ENCODE results near the gene LBHD2.
A peak's percentile ranks its signal among the peaks of the same experiment; 100 is the strongest.

Gene LBHD2

DNA sequence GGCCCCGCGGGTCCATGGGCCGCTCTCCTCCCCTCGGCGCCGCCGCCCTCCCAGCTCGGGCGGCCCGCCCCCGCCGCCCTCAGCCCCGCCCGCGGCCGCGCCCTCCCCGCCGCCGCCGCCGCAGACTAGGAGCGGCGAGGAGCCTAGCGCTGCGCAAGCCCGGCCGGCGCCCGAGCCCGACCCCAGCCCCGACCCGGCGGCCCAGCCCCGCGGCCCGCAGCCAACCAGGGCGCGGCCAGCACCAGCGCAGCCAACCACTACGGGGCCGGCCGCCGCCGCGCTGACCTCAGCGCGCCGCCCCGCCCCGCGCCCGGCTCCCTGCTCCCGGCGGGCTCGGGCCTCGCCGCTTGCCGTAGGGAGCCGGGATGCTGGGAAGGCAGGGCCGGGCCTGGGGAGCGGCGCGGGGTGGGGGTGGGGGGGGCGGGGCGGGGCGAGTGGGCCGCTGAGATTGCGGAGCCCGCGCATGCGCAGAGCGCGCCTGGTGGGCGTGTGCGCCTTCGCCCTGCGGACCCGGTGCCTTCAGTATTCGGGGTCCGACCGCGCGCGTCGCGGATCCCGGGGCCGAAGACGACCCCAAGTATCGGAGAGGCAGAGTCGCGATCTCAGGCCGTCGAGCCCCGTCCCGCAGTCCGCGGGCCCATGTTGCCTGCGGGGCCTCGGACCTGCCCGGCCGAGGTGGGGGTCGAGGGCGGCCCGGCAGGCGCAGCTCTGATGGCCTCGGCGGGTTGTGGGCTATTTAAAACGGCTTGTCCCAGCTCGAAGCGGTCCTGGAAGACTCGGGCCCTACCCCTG lies 26.4 kb upstream of the LBHD2 start, which contains the start of gene CDC42BPB:
CDC42BPB (minus strand) TSS at position 178 of the 792 bp plus-strand sequence. CDS start 376 bp downstream, outside the sequence.
- WGBS (ENCODE audit: extremely low coverage, insufficient coverage, low lambda C conversion rate): no CpG with 5 or more reads among the region's 113 CpGs
- DNase-seq: peak; percentile 96
- Histone ChIP-seq H2BK15ac (replicated peaks; ENCODE audit: low read depth) (no peak within 1 kb of the TSS), H2BK5ac (ENCODE audit: low read length) (no peak within 1 kb of the TSS), H2AK5ac (ENCODE audit: low read length) (no peak within 1 kb of the TSS), H3K4ac (ENCODE audit: low read depth, low read length) (peak within 1 kb of the TSS; percentile 84), H3K79me1 (ENCODE audit: low read length) (peaks cover 9% of the 10 kb centered on the region), H3K4me2 (ENCODE audit: low read length) (peak within 1 kb of the TSS; percentile 94), H3K4me1 (ENCODE audit: control insufficient read depth, low read depth, low read length) (peaks cover 5% of the 10 kb centered on the region), H3K36me3 (ENCODE audit: control insufficient read depth, insufficient read depth, low read length) (no peaks in the 10 kb centered on the region), H3K23ac (ENCODE audit: low read length) (peak within 1 kb of the TSS; percentile 68), H4K8ac (ENCODE audit: low read depth, low read length) (peak within 1 kb of the TSS; percentile 91), H3K79me2 (ENCODE audit: control insufficient read depth, insufficient read depth, low read length) (peaks cover 30% of the 10 kb centered on the region), H3K27ac (ENCODE audit: low read depth, low read length) (peak within 1 kb of the TSS; percentile 96), H3K9ac (ENCODE audit: low read length) (peak within 1 kb of the TSS; percentile 97), H3K18ac (ENCODE audit: low read length) (peak within 1 kb of the TSS; percentile 95), H3K27me3 (ENCODE audit: insufficient read depth, low read length, poor library complexity) (no peaks in the 10 kb centered on the region), H3K4me3 (ENCODE audit: low read length) (peak within 1 kb of the TSS; percentile 95), H4K5ac (ENCODE audit: low read length) (no peak within 1 kb of the TSS), H3K56ac (ENCODE audit: low read length) (peak within 1 kb of the TSS; percentile 99), H2BK120ac (ENCODE audit: low read depth, low read length) (peak within 1 kb of the TSS; percentile 92)

DNA sequence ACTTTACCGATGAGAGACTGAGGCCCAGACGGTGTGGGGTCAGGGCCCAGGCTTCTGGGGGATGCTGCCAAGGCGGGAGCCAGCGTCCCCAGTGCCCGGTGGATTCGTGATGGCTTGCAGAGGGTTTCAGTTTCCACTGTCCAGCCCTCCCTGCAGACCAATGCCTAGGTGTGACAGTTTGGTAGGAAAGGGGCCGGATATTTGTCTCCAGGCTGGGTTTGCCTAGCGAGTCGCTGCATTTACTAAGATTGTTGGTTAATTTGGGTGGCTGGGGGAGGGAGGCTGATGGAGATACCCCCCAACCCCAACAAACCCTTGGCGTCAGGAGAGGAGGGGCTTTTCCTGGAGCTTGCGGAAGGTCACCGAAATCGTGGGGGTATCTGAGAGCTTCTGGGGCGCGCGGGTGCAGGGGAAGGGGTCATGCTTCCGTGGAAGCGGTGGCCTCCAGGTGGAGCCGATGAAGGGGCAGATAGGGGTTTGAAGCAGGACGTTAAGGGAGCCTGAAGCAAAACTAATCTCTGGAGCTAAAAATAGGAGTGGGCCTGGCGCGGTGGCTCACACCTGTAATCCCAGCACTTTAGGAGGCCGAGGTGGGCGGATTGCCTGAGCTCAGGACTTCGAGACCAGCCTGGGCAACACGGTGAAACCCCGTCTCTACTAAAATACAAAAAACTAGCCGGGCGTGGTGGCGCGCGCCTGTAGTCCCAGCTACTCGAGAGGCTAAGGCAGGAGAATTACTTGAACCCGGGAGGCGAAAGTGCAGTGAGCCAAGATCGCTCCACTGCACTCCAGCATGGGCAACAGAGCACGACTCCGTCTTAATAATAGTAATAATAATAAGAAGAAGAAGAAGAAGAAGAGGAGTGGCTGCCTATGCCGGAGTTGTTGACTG lies 25.6 kb upstream of the LBHD2 start:
- Histone ChIP-seq H2AK5ac (ENCODE audit: low read length) (no peak overlapping the region), H2BK5ac (ENCODE audit: low read length) (no peak overlapping the region), H3K23ac (ENCODE audit: low read length) (peak overlapping the region; percentile 68), H3K27me3 (ENCODE audit: insufficient read depth, low read length, poor library complexity) (no peaks in the 10 kb centered on the region), H2BK120ac (ENCODE audit: low read depth, low read length) (no peak overlapping the region), H3K18ac (ENCODE audit: low read length) (peak overlapping the region; percentile 77), H3K79me1 (ENCODE audit: low read length) (peaks cover 8% of the 10 kb centered on the region), H3K36me3 (ENCODE audit: control insufficient read depth, insufficient read depth, low read length) (no peaks in the 10 kb centered on the region), H3K56ac (ENCODE audit: low read length) (peak overlapping the region; percentile 92), H4K5ac (ENCODE audit: low read length) (no peak overlapping the region), H3K4me3 (ENCODE audit: low read length) (peak overlapping the region; percentile 59), H3K27ac (ENCODE audit: low read depth, low read length) (peak overlapping the region; percentile 49), H2BK15ac (replicated peaks; ENCODE audit: low read depth) (no peak overlapping the region), H3K9ac (ENCODE audit: low read length) (peak overlapping the region; percentile 82), H4K8ac (ENCODE audit: low read depth, low read length) (no peak overlapping the region), H3K4me2 (ENCODE audit: low read length) (peak overlapping the region; percentile 94), H3K4ac (ENCODE audit: low read depth, low read length) (peak overlapping the region; percentile 28), H3K79me2 (ENCODE audit: control insufficient read depth, insufficient read depth, low read length) (peaks cover 25% of the 10 kb centered on the region), H3K4me1 (ENCODE audit: control insufficient read depth, low read depth, low read length) (peaks cover 5% of the 10 kb centered on the region)
- DNase-seq: peak; percentile 56
- WGBS (ENCODE audit: extremely low coverage, insufficient coverage, low lambda C conversion rate): no CpG with 5 or more reads among the region's 39 CpGs

DNA sequence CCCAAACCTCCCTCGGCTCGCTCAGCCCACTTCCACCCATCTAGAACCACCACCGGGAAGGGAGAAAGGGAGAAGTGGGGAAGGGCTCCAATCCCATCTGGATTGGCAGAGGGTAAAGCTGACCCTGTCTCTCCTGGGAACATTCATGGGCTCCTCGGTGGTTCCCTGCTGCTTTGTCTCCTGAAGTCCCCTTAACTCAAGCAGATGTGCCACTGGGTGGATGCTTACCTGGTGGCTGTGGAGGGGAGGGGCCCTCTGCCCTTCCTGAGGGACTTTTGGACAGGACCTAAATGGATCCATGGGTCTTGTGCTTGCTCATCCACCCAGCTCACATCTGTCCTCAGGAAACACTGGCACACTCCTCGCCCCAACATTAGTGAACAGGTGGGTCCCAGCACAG lies 24.5 kb upstream of the LBHD2 start:
- H2BK15ac ChIP-seq (replicated peaks; ENCODE audit: low read depth): no peak overlapping the region
- H3K4me1 ChIP-seq (ENCODE audit: control insufficient read depth, low read depth, low read length): peaks cover 5% of the 10 kb centered on the region
- H3K4ac ChIP-seq (ENCODE audit: low read depth, low read length): no peak overlapping the region
- no peaks in the 10 kb centered on the region for H3K36me3 ChIP-seq (ENCODE audit: control insufficient read depth, insufficient read depth, low read length)
- no peak overlapping the region for H3K4me3 ChIP-seq (ENCODE audit: low read length)
- WGBS (ENCODE audit: extremely low coverage, insufficient coverage, low lambda C conversion rate): no CpG with 5 or more reads among the region's 5 CpGs
- no peak overlapping the region for H4K8ac ChIP-seq (ENCODE audit: low read depth, low read length)
- peaks cover 8% of the 10 kb centered on the region for H3K79me1 ChIP-seq (ENCODE audit: low read length)
- DNase-seq: no peak
- H3K9ac ChIP-seq (ENCODE audit: low read length): no peak overlapping the region
- H3K27ac ChIP-seq (ENCODE audit: low read depth, low read length): no peak overlapping the region
- H3K4me2 ChIP-seq (ENCODE audit: low read length): no peak overlapping the region
- H3K18ac ChIP-seq (ENCODE audit: low read length): no peak overlapping the region
- H3K27me3 ChIP-seq (ENCODE audit: insufficient read depth, low read length, poor library complexity): no peaks in the 10 kb centered on the region
- H4K5ac ChIP-seq (ENCODE audit: low read length): no peak overlapping the region
- no peak overlapping the region for H2BK5ac ChIP-seq (ENCODE audit: low read length)
- no peak overlapping the region for H3K56ac ChIP-seq (ENCODE audit: low read length)
- peaks cover 20% of the 10 kb centered on the region for H3K79me2 ChIP-seq (ENCODE audit: control insufficient read depth, insufficient read depth, low read length)
- no peak overlapping the region for H3K23ac ChIP-seq (ENCODE audit: low read length)
- H2AK5ac ChIP-seq (ENCODE audit: low read length): no peak overlapping the region
- H2BK120ac ChIP-seq (ENCODE audit: low read depth, low read length): no peak overlapping the region

DNA sequence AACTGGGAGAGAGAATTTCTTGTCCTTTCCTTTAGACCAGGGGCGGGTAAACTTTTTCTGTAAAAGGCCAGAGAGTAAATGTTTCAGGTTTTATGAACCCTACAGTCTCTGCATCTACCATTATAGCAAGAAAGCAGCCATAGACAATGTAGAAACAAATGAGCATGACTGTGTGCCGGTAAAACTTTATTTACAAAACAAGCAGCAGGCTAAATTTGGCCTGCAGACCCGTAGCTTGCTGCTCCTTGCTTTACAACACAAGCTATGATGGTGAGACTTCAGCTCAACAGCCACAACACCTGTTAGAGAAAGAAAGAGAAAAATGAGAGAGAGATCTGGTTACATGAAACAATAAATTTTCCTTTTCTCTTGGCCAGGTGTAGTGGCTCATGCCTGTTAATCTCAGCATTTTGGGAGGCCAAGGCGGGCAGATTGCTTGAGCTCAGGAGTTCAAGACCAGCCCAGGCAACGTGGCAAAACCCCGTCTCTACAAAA lies 22.5 kb upstream of the LBHD2 start:
- H2BK5ac ChIP-seq (ENCODE audit: low read length): no peak overlapping the region
- no peak overlapping the region for H3K4me3 ChIP-seq (ENCODE audit: low read length)
- H3K27me3 ChIP-seq (ENCODE audit: insufficient read depth, low read length, poor library complexity): no peaks in the 10 kb centered on the region
- WGBS (ENCODE audit: extremely low coverage, insufficient coverage, low lambda C conversion rate): no CpG with 5 or more reads among the region's 6 CpGs
- no peak overlapping the region for H3K4me2 ChIP-seq (ENCODE audit: low read length)
- DNase-seq: no peak
- H3K56ac ChIP-seq (ENCODE audit: low read length): no peak overlapping the region
- H4K8ac ChIP-seq (ENCODE audit: low read depth, low read length): no peak overlapping the region
- no peak overlapping the region for H2AK5ac ChIP-seq (ENCODE audit: low read length)
- no peak overlapping the region for H3K27ac ChIP-seq (ENCODE audit: low read depth, low read length)
- H3K36me3 ChIP-seq (ENCODE audit: control insufficient read depth, insufficient read depth, low read length): no peaks in the 10 kb centered on the region
- H2BK15ac ChIP-seq (replicated peaks; ENCODE audit: low read depth): no peak overlapping the region
- H3K9ac ChIP-seq (ENCODE audit: low read length): no peak overlapping the region
- H3K4me1 ChIP-seq (ENCODE audit: control insufficient read depth, low read depth, low read length): no peaks in the 10 kb centered on the region
- H3K79me1 ChIP-seq (ENCODE audit: low read length): no peaks in the 10 kb centered on the region
- H3K18ac ChIP-seq (ENCODE audit: low read length): no peak overlapping the region
- H2BK120ac ChIP-seq (ENCODE audit: low read depth, low read length): no peak overlapping the region
- no peak overlapping the region for H4K5ac ChIP-seq (ENCODE audit: low read length)
- H3K79me2 ChIP-seq (ENCODE audit: control insufficient read depth, insufficient read depth, low read length): peaks cover 2% of the 10 kb centered on the region
- no peak overlapping the region for H3K23ac ChIP-seq (ENCODE audit: low read length)
- H3K4ac ChIP-seq (ENCODE audit: low read depth, low read length): no peak overlapping the region

DNA sequence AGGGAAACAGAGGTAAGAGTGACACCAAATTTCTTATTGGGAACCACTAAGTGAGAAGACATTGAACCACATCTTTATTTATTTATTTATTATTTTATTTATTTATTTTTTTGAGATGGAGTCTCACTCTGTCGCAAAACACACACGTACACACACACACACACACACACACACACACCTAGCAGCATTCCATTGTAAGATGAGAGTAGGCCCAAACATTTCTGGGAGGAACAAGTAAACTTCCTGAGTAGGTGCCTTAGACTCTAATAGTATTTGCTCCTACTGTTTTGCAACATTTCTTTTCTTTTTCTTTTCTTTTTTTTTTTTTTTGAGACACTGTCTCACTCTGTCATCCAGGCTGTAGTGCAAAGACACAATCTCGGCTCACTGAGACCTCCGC lies 19.6 kb upstream of the LBHD2 start:
- no peak overlapping the region for H3K4ac ChIP-seq (ENCODE audit: low read depth, low read length)
- WGBS (ENCODE audit: extremely low coverage, insufficient coverage, low lambda C conversion rate): no CpG with 5 or more reads among the region's 4 CpGs

More for the DNA sequence above, 19.6 kb upstream of the LBHD2 start:
- DNase-seq: no peak
- Histone ChIP-seq H3K23ac (ENCODE audit: low read length) (no peak overlapping the region), H3K36me3 (ENCODE audit: control insufficient read depth, insufficient read depth, low read length) (no peaks in the 10 kb centered on the region), H3K27ac (ENCODE audit: low read depth, low read length) (no peak overlapping the region), H2AK5ac (ENCODE audit: low read length) (no peak overlapping the region), H2BK15ac (replicated peaks; ENCODE audit: low read depth) (no peak overlapping the region), H3K56ac (ENCODE audit: low read length) (no peak overlapping the region), H3K4me2 (ENCODE audit: low read length) (no peak overlapping the region), H4K8ac (ENCODE audit: low read depth, low read length) (no peak overlapping the region), H4K5ac (ENCODE audit: low read length) (no peak overlapping the region), H3K9ac (ENCODE audit: low read length) (no peak overlapping the region), H3K79me1 (ENCODE audit: low read length) (no peaks in the 10 kb centered on the region), H3K79me2 (ENCODE audit: control insufficient read depth, insufficient read depth, low read length) (no peaks in the 10 kb centered on the region), H3K4me1 (ENCODE audit: control insufficient read depth, low read depth, low read length) (no peaks in the 10 kb centered on the region), H2BK5ac (ENCODE audit: low read length) (no peak overlapping the region), H3K18ac (ENCODE audit: low read length) (no peak overlapping the region), H2BK120ac (ENCODE audit: low read depth, low read length) (no peak overlapping the region), H3K4me3 (ENCODE audit: low read length) (no peak overlapping the region), H3K27me3 (ENCODE audit: insufficient read depth, low read length, poor library complexity) (no peaks in the 10 kb centered on the region)

Data from mesendoderm (in vitro differentiated cells).